C4-2B (cell line): ENCODE data around the gene INTS13.
"Not testable (repeated sequence)": the region's sequence is repeated elsewhere in the genome, so short reads cannot be mapped to it uniquely, and the experiment has no call there.

Experiments
- H3K27ac ChIP-seq: fragments of 450-650 bp; 2 replicates; pipeline ENCODE4 v1.5.1; 2017
- ZFX ChIP-seq: fragments of 450-650 bp; IDR thresholded peaks from 2 replicates; pipeline ENCODE4 v1.6.1; 2017
- TF ChIP-seq, protein P1 (sequence below): fragments of 450-650 bp; conservative IDR thresholded peaks from 2 replicates; pipeline ENCODE4 v1.5.1; 2017; ENCODE audit warnings: mild to moderate bottlenecking

Gene INTS13

DNA sequence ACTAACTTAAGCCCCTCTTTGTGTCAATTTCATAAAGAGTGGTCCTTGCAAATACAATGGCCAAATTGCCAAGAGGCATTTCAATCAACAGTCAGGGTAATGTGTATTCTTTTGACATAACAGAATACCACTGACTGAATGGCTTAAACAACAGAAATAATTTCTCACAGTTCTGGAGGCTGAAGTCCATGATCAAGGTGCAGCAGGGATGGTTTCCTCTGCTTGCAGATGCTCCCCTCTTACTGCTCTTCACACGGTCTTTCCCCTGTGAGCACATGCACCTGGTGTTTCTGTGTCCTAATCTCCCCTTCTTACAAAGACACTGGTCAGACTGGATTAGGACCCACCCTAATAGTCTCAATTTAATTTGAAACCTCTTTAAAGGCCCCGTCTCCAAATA is 32.4 kb upstream of the INTS13 start:
- TF ChIP-seq, protein P1, sequence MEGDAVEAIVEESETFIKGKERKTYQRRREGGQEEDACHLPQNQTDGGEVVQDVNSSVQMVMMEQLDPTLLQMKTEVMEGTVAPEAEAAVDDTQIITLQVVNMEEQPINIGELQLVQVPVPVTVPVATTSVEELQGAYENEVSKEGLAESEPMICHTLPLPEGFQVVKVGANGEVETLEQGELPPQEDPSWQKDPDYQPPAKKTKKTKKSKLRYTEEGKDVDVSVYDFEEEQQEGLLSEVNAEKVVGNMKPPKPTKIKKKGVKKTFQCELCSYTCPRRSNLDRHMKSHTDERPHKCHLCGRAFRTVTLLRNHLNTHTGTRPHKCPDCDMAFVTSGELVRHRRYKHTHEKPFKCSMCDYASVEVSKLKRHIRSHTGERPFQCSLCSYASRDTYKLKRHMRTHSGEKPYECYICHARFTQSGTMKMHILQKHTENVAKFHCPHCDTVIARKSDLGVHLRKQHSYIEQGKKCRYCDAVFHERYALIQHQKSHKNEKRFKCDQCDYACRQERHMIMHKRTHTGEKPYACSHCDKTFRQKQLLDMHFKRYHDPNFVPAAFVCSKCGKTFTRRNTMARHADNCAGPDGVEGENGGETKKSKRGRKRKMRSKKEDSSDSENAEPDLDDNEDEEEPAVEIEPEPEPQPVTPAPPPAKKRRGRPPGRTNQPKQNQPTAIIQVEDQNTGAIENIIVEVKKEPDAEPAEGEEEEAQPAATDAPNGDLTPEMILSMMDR = no peak
- TF ChIP-seq ZFX = no peak

DNA sequence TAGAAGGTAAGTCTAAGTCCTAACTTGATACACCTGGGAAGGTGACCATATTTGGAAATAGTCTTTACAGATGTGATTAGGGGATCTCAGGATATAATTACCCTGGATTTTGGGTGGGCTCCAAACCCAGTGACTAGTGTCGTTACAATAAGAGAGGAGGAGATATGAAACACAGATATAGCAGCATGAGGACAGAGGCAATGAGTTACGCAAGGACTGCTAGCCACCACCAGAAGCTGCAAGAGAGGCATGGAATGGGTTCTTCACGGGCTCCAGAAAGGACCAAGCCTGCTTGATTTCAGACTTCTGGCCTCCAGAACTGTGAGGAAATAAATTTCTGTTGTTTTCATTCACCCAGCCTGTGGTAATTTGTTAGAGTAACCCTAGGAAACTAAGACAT is 29.1 kb upstream of the INTS13 start:
- H3K27ac ChIP-seq = no peak overlapping the region
- TF ChIP-seq, protein P1 = no peak
- no peak for TF ChIP-seq ZFX

More for the DNA sequence above, 32.4 kb upstream of the INTS13 start:
- no peak overlapping the region for H3K27ac ChIP-seq

DNA sequence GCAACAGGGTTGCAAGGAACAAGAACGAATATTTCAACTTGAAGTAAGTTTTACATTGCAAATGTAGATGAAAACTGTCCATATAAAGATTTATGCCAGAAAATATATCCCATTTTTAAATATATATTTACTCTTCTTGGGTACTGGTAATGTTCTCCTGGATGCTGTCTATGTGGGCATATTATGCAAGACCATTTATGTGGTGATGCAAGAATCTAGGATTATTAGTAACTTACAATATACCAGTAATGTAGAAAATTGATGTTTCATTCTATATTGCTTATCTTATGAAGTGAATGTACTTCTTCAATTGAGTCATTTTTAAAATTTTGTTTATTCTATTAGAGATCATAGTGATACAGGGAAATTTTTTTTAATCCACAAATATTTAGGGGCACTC is 25.6 kb upstream of the INTS13 start:
- TF ChIP-seq, protein P1 = no peak
- no peak for TF ChIP-seq ZFX
- no peak overlapping the region for H3K27ac ChIP-seq

DNA sequence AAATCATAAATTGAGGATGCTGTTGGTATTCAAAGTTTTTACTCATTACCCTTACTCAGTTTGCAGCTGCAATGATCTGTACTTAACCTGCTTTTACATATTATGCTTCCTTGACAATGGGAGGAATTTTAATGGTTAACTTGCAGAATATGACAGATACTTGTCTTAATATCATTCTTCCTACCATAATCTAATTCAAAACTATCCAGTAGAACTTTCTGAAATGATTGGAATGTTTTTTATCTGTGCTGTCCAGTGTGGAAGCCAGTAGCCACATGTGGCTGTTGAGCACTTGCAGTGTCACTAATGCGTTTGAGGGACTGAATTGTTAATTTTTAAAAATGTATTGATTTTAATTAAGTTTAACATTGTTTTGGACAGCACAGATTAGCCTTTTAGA is 24.0 kb upstream of the INTS13 start:
- H3K27ac ChIP-seq = no peak overlapping the region
- no peak for TF ChIP-seq ZFX
- TF ChIP-seq, protein P1 = no peak

DNA sequence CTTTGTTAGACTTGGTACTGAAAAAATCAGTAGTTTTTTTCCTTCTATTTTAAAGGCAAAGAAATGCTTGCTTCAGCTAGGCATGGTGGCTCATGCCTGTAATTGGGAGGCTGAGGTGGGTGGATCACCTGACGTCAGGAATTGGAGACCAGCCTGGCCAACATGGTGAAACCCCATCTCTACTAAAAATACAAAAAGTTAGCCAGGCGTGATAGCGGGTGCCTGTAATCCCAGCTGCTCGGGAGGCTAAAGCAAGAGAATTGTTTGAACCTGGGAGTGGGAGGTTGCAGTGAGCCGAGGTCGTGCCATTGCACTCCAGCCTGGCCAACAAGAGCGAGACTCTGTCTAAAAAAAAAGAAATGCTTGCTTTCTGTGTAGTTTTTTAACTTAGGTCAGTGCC is 23.6 kb upstream of the INTS13 start:
- H3K27ac ChIP-seq = not testable (repeated sequence)

DNA sequence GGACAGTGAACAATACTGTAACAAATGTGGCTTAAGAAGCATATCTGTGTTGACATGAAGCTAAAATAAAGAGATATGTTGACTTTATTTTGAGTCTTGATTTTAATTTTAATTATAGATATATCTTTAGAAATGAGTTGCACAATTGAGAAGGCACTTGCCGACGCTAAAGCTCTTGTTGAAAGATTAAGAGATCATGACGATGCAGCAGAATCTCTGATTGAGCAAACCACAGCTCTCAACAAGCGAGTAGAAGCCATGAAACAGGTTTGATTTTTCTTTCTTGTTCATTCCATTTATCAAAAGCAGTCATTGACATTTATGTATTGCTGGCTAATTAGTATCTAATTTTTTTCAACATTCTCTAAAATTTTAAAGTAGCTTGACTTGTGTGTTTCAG is 16.2 kb upstream of the INTS13 start:
- no peak for TF ChIP-seq ZFX
- TF ChIP-seq, protein P1 = no peak
- no peak overlapping the region for H3K27ac ChIP-seq

DNA sequence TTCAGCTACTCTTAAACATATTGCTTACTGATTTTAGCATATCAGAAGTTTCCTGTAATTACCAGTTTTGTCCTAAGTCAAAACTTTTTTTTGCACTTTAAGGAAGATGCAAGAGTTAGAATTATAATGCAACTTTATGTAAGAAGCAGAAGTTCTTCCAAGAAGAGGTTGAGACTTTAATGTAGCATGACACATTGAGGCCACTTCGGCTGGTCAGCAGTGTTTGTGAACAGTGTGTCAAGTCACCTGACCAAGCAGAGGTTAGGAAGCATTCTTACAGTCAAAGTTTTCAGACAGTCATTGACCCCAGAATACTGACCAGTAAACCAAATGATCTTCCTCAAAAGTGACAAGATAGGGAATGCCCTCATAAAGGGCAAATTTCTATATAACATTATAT is 15.7 kb upstream of the INTS13 start:
- TF ChIP-seq, protein P1 = no peak
- no peak for TF ChIP-seq ZFX

DNA sequence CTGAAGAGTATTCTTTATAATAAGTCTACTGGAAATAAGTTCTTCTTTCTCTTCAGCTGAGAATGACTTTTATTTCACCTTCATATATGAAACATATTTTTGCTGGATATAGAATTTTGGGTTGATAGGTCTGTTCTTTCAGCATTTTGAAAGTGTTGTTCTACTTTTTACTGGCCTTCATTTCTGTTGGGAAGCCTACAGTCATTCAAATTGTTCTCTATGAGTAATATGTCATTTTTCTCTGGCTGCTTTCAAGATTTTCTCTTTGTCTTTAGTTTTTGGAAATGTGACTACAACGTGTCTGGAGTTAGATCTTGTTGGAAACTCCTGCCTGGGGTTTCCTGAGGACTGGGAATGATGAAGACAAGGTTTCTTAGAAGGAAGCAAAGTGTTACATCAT is 10.5 kb upstream of the INTS13 start:
- H3K27ac ChIP-seq = no peak overlapping the region
- TF ChIP-seq ZFX = no peak
- TF ChIP-seq, protein P1 = no peak

More for the DNA sequence above, 15.7 kb upstream of the INTS13 start:
- no peak overlapping the region for H3K27ac ChIP-seq
